Calu3 (cell line): ENCODE results near the gene TMBIM1. TPM values are rescaled to one million over a fixed set of nuclear protein-coding genes. Genes with fewer than 3 reads are reported as not detected.

ENCODE experiments used
- BruUV-seq: library from RNA; stranded (reverse); fragments of 400-500 nt; replicated peaks from 2 replicates; lab custom pipeline; 2021; lab: Mats Ljungman, UMichigan
- CTCF ChIA-PET: fragments of 300-600 bp; sonication (Branson Sonifier 250); formaldehyde crosslinking; loops from one replicate; lab custom pipeline; 2022; ENCODE audit warnings: antibody characterized with exemption; lab: Charles Lee
- DNase-seq: peaks from one replicate; pipeline ENCODE4 v3.0.0; 2022
- H3K27ac Mint-ChIP-seq: one replicate; pipeline ENCODE4 v1.8.0; 2022; ENCODE audit warnings: mixed read lengths; ENCODE audit not compliant: unreplicated experiment
- H3K27me3 Mint-ChIP-seq: one replicate; pipeline ENCODE4 v1.8.0; 2022; ENCODE audit warnings: mixed read lengths; ENCODE audit not compliant: unreplicated experiment
- H3K36me3 Mint-ChIP-seq: one replicate; pipeline ENCODE4 v1.8.0; 2022; ENCODE audit warnings: mild to moderate bottlenecking, moderate library complexity, mixed read lengths; ENCODE audit not compliant: insufficient read depth, unreplicated experiment
- H3K4me1 Mint-ChIP-seq: one replicate; pipeline ENCODE4 v1.8.0; 2022; ENCODE audit warnings: mild to moderate bottlenecking, low read depth, mixed read lengths; ENCODE audit not compliant: unreplicated experiment
- H3K4me3 Mint-ChIP-seq: one replicate; pipeline ENCODE4 v1.8.0; 2022; ENCODE audit warnings: mild to moderate bottlenecking, low read depth, moderate library complexity, mixed read lengths; ENCODE audit not compliant: unreplicated experiment
- H3K9me3 Mint-ChIP-seq: one replicate; pipeline ENCODE4 v1.8.0; 2022; ENCODE audit warnings: low read depth, mixed read lengths; ENCODE audit not compliant: unreplicated experiment
- intact Hi-C: fragments of 100-400 bp; cut with micrococcal nuclease; formaldehyde crosslinking; loops from one replicate; pipeline ENCODE4 v1.10.0; 2022; ENCODE audit not compliant: unreplicated experiment
- total RNA-seq: library from RNA; stranded (reverse); gene quantifications from 2 replicates; pipeline ENCODE4 v1.2.3, GENCODE V29; 2022
- TF ChIP-seq, protein P1 (sequence below): fragments of 200-600 bp; IDR thresholded peaks from one replicate; pipeline ENCODE4 v1.8.0; 2022; ENCODE audit warnings: antibody characterized with exemption; ENCODE audit not compliant: unreplicated experiment

The TMBIM1 gene
- total RNA-seq, 1 experiment from 2014 or later = 229 TPM

DNA sequence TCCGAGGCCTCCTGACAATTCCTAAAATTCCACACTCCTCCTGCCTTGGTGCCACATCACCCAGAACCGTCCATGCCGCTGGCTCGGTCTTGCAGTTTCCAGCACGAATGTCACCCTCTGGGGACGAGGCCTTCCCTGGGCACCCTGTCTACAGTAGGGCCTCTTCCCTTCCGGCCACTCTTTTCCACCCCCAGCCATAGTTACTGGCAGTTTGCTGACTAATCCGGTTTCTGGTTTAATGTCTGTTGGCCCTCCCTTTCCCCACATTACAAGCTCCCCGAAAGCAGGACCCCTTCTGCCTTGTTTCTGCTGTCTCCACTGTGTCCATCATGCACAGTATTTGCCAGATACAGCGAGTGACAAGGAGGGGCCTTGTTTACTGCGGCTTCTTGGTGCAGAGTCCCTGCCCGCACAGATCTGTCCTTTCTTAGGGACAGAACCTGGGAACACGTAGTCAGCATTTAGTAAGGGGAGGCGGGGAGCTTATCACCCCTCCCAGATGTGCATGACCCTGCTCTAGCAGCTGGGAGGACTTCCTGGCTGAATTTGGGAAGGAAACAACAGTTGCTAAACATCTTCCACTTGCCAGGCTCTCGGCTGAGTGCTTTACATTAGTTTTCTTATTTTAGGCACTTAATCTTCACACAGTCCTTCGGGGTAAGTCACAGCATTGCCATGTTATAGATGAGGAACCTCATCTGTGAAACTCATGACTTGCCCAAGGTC is 40.8 kb upstream of the TMBIM1 start:
- Mint-ChIP-seq H3K36me3 (no peaks in the 10 kb centered on the region), H3K9me3 (no peaks in the 10 kb centered on the region), H3K4me1 (no peaks in the 10 kb centered on the region), H3K27ac (no peak overlapping the region), H3K4me3 (no peak overlapping the region), H3K27me3 (no peaks in the 10 kb centered on the region)
- CTCF ChIA-PET = interaction anchor here (0.6 kb wide), 2 partner anchors 12 to 788 kb away, joined by 3 read pairs; no protein-coding TSS in a partner anchor
- BruUV-seq = no TSS peak
- TF ChIP-seq, protein P1, sequence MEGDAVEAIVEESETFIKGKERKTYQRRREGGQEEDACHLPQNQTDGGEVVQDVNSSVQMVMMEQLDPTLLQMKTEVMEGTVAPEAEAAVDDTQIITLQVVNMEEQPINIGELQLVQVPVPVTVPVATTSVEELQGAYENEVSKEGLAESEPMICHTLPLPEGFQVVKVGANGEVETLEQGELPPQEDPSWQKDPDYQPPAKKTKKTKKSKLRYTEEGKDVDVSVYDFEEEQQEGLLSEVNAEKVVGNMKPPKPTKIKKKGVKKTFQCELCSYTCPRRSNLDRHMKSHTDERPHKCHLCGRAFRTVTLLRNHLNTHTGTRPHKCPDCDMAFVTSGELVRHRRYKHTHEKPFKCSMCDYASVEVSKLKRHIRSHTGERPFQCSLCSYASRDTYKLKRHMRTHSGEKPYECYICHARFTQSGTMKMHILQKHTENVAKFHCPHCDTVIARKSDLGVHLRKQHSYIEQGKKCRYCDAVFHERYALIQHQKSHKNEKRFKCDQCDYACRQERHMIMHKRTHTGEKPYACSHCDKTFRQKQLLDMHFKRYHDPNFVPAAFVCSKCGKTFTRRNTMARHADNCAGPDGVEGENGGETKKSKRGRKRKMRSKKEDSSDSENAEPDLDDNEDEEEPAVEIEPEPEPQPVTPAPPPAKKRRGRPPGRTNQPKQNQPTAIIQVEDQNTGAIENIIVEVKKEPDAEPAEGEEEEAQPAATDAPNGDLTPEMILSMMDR = no peak
- intact Hi-C loops = no loop called here
- no peak for DNase-seq

DNA sequence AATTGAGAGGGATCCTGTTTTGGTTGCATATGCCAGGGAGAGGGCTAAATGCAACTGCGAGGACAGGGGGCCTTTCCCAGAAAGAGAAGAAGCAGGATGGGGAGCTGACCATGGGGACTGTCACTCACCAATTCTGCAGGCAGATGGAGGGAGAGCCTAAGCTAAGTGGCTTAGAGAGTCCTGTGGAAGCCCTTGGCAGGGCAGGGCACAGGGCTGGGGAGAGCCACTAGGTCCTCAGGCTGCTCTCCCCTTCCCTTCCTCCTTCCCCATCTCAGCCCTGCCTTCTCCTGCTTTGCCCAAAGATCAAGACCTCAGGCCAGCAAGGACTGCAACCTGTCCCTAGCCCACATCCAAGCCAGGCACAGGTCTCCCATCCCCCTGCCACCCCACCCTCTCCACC is 40.0 kb upstream of the TMBIM1 start:
- no peaks in the 10 kb centered on the region for H3K9me3 Mint-ChIP-seq
- H3K27me3 Mint-ChIP-seq = no peaks in the 10 kb centered on the region
- intact Hi-C loops = no loop called here
- CTCF ChIA-PET = no interaction called here
- no TSS peak for BruUV-seq
- no peak overlapping the region for H3K27ac Mint-ChIP-seq
- TF ChIP-seq, protein P1 = no peak
- H3K4me3 Mint-ChIP-seq = no peak overlapping the region
- no peak for DNase-seq
- H3K36me3 Mint-ChIP-seq = no peaks in the 10 kb centered on the region
- H3K4me1 Mint-ChIP-seq = no peaks in the 10 kb centered on the region

DNA sequence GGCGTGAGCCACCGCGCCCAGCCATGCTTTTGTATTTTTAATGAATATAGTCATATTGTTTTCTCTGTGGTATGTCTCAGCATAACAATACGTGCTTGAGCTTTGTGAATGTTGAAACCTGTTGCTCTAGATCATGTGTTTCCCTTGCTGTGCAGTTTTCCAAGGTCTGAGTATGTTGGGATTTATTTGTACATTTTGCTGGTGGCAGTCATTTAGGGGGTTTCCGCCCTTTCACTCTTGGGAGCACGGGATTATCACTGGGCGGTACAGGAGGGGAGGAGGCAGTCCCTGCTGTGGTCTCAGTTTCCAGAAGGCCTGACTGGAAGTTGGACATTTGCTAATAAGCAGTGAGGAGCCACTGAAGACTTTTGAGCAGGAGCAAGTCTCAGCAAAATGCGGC is 39.4 kb upstream of the TMBIM1 start:
- Mint-ChIP-seq H3K4me1 (no peaks in the 10 kb centered on the region), H3K9me3 (no peaks in the 10 kb centered on the region), H3K27me3 (no peaks in the 10 kb centered on the region), H3K4me3 (no peak overlapping the region), H3K27ac (no peak overlapping the region), H3K36me3 (no peaks in the 10 kb centered on the region)
- intact Hi-C loops = no loop called here
- DNase-seq = no peak
- BruUV-seq = no TSS peak
- TF ChIP-seq, protein P1 = no peak
- CTCF ChIA-PET = no interaction called here

DNA sequence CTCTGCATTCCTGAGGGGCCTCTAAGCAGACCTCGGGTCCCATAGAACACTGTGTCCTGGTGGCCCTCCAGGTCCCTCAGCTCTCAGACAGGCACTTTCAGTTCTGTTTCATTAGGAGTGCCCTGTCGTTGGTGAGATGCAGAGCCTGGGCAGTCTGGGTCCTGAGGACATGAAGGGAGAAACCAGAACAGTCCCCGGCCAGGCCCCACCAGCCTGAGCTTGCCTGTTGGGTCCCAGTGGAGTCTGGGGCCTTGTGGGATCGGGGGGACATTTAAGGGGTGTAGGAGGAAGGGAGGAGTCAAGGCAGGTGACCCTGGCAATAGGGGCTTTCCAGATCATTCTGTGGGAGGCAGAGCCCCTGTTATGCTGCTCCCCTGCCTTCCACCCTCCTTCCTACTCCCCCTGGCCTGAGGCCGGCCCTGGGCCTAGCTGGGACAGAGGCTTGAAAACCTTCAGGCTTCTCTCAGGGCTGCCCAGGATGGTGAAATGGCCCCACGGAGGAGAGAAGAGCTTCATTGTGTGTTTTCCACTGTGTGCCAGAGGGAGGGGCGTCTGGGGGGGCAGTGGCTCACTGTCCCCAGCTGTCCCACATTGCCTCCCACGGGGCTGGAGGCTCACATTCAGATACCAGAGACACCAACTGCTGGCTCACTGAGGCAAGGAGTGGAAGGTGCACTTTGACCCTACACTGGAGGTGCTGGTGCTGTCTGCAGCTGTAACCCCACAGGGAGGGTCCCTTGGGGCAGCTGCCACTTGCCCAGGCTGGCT is 37.7 kb upstream of the TMBIM1 start:
- TF ChIP-seq, protein P1 = no peak
- DNase-seq = no peak
- CTCF ChIA-PET = no interaction called here
- BruUV-seq = no TSS peak
- intact Hi-C loops = no loop called here
- Mint-ChIP-seq H3K27me3 (no peaks in the 10 kb centered on the region), H3K4me1 (no peaks in the 10 kb centered on the region), H3K4me3 (no peak overlapping the region), H3K36me3 (no peaks in the 10 kb centered on the region), H3K27ac (no peak overlapping the region), H3K9me3 (no peaks in the 10 kb centered on the region)
